Measurements from ENCODE around the gene IRX2.

The IRX2 gene

DNA sequence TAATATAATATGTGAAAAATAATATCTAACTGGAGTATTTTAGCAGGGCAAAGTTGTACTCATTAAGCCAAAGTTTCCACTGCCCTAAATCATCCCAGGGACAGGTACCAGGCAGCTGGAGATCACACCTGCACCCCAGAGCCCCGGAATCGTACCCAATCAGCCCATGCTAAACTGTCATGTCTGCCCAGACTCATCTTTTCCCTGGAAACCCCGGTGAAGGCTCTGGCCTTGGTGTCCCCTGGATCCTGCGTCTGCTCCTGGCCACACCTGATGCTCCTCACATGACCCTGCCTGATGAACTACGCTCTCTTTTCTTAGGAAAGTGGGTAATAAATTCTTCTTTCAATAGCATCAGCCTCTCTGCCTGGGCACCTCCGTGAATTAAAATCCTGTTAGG lies 15.6 kb upstream of the IRX2 start:
- Histone ChIP-seq H3K4me1 (ENCODE audit: low read length) (peaks cover 32% of the 10 kb centered on the region), H3K9me3 (replicated peaks; ENCODE audit: insufficient read depth, low read length) (no peaks in the 10 kb centered on the region), H3K79me2 (ENCODE audit: low read length) (no peaks in the 10 kb centered on the region), H3K9me2 (replicated peaks; ENCODE audit: insufficient read depth, low read length) (no peaks in the 10 kb centered on the region), H3K27ac (ENCODE audit: low read length) (no peak overlapping the region), H3K36me3 (replicated peaks; ENCODE audit: insufficient read depth, low read length) (no peaks in the 10 kb centered on the region), H2AFZ (ENCODE audit: low read length) (no peak overlapping the region), H3K4me3 (ENCODE audit: low read length) (no peak overlapping the region), H3K27me3 (replicated peaks; ENCODE audit: insufficient read depth, low read length) (no peaks in the 10 kb centered on the region), H4K20me1 (ENCODE audit: insufficient read depth, low read length) (no peaks in the 10 kb centered on the region), H3K4me2 (ENCODE audit: low read depth, low read length) (no peak overlapping the region), H3K9ac (ENCODE audit: low read length) (no peak overlapping the region), H3F3A (ENCODE audit: insufficient read depth, low read length) (peaks cover 2% of the 10 kb centered on the region)
- DNase-seq: no peak
- TF ChIP-seq EZH2phosphoT487 (IDR thresholded peaks at IDR 0.05; ENCODE audit: low read length): no peak
- TF ChIP-seq EZH2 (optimal IDR thresholded peaks at IDR 0.05; ENCODE audit: low read depth, low read length): no peak

DNA sequence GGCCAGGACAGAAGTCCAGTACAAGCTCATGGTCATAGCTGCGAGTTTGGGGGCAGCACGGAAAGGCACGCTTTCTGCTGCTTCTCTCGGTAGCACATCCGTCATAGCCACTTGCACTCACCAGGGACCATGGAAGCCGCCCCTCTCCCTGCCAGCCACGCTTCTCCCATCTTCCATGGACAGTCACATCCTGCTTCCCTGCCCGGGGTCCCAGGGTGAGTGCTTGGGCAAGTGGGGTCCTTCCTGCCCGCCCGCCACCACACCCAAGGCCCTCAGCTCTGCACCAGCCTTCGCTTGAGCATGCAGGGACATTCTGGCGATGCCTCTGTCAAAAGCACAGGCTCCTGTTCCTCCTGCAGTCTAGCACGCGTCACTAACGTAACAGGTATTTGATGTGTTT lies 13.1 kb upstream of the IRX2 start:
- no peaks in the 10 kb centered on the region for H3K36me3 ChIP-seq (replicated peaks; ENCODE audit: insufficient read depth, low read length)
- H3K9me2 ChIP-seq (replicated peaks; ENCODE audit: insufficient read depth, low read length): no peaks in the 10 kb centered on the region
- no peaks in the 10 kb centered on the region for H3K79me2 ChIP-seq (ENCODE audit: low read length)
- peaks cover 20% of the 10 kb centered on the region for H3F3A ChIP-seq (ENCODE audit: insufficient read depth, low read length)
- no peak overlapping the region for H3K4me3 ChIP-seq (ENCODE audit: low read length)
- H3K4me1 ChIP-seq (ENCODE audit: low read length): peaks cover 44% of the 10 kb centered on the region
- no peak overlapping the region for H2AFZ ChIP-seq (ENCODE audit: low read length)
- no peak overlapping the region for H3K4me2 ChIP-seq (ENCODE audit: low read depth, low read length)
- no peak for TF ChIP-seq EZH2 (optimal IDR thresholded peaks at IDR 0.05; ENCODE audit: low read depth, low read length)
- TF ChIP-seq EZH2phosphoT487 (IDR thresholded peaks at IDR 0.05; ENCODE audit: low read length): no peak
- TF ChIP-seq, protein P1, sequence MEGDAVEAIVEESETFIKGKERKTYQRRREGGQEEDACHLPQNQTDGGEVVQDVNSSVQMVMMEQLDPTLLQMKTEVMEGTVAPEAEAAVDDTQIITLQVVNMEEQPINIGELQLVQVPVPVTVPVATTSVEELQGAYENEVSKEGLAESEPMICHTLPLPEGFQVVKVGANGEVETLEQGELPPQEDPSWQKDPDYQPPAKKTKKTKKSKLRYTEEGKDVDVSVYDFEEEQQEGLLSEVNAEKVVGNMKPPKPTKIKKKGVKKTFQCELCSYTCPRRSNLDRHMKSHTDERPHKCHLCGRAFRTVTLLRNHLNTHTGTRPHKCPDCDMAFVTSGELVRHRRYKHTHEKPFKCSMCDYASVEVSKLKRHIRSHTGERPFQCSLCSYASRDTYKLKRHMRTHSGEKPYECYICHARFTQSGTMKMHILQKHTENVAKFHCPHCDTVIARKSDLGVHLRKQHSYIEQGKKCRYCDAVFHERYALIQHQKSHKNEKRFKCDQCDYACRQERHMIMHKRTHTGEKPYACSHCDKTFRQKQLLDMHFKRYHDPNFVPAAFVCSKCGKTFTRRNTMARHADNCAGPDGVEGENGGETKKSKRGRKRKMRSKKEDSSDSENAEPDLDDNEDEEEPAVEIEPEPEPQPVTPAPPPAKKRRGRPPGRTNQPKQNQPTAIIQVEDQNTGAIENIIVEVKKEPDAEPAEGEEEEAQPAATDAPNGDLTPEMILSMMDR (IDR thresholded peaks at IDR 0.05; ENCODE audit: low read length): no peak
- no peaks in the 10 kb centered on the region for H3K9me3 ChIP-seq (replicated peaks; ENCODE audit: insufficient read depth, low read length)
- H3K9ac ChIP-seq (ENCODE audit: low read length): no peak overlapping the region
- H3K27me3 ChIP-seq (replicated peaks; ENCODE audit: insufficient read depth, low read length): no peaks in the 10 kb centered on the region
- no peak for DNase-seq
- no peaks in the 10 kb centered on the region for H4K20me1 ChIP-seq (ENCODE audit: insufficient read depth, low read length)
- H3K27ac ChIP-seq (ENCODE audit: low read length): no peak overlapping the region

DNA sequence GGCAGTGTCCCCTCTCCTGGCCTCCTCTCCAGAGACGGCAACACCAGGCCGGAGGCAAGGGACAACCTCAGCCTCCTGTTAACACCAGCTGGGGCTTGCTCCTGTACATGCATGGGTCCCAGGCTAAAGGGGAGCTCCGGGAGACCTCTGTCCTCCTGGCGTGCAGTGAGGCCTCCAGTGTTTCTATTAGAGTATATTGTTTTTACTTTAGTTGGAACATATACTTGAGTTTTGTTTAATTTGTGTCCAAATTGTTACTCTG lies 12.0 kb upstream of the IRX2 start:
- DNase-seq: no peak
- Histone ChIP-seq H3K4me3 (ENCODE audit: low read length) (no peak overlapping the region), H3K27ac (ENCODE audit: low read length) (peak overlapping the region; percentile 95; the same call in 1 of the 2 replicates), H2AFZ (ENCODE audit: low read length) (no peak overlapping the region), H3K9me3 (replicated peaks; ENCODE audit: insufficient read depth, low read length) (0 out of 2 replicates have a peak, but pooled peaks cover 2% of the 10 kb centered on the region), H3K4me2 (ENCODE audit: low read depth, low read length) (no peak overlapping the region), H3K9ac (ENCODE audit: low read length) (no peak overlapping the region), H3K9me2 (replicated peaks; ENCODE audit: insufficient read depth, low read length) (no peaks in the 10 kb centered on the region), H3F3A (ENCODE audit: insufficient read depth, low read length) (peaks cover 20% of the 10 kb centered on the region), H3K27me3 (replicated peaks; ENCODE audit: insufficient read depth, low read length) (no peaks in the 10 kb centered on the region), H3K79me2 (ENCODE audit: low read length) (no peaks in the 10 kb centered on the region), H4K20me1 (ENCODE audit: insufficient read depth, low read length) (no peaks in the 10 kb centered on the region), H3K4me1 (ENCODE audit: low read length) (peaks cover 44% of the 10 kb centered on the region), H3K36me3 (replicated peaks; ENCODE audit: insufficient read depth, low read length) (no peaks in the 10 kb centered on the region)
- TF ChIP-seq, protein P1 (IDR thresholded peaks at IDR 0.05; ENCODE audit: low read length): no peak

DNA sequence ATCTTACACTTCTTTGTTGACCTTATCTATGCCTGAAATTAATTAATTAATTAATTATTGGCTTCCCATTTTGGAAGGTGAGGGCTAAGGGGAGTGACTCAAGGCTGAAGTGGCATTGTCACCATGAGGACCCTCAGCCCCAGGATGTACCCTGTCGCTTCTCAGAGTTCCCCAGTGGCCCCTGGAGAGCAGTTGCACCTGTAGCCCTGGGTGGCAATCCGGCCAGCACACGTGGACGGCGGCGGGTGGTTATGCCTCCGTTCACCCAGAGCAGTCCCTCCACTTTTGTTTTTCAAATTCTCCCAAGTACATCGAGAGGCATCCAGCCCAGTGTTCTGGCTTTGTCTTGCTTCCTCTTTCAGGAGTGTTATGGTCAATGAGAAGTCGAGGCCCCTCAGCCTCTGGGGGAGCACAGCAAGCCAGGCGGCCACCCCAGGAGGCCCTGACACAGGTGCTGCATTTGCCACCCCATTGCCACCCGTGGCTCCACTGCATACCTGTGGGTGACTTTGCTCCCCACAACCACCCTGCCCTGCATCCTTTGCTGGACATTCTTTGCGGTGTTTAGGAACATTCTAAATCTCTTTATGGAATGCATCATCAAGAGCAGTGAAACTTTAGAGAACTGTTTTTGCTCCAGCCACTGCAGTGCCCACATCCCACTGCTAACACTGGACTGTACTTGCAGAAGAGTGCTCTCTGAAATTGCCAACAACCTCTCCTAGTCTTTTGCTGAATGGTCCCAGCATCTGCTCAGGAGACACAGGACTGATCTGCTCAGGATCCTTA lies 11.5 kb upstream of the IRX2 start:
- no peaks in the 10 kb centered on the region for H3K27me3 ChIP-seq (replicated peaks; ENCODE audit: insufficient read depth, low read length)
- peak overlapping the region; percentile 88; the same call in 1 of the 2 replicates for H3K4me2 ChIP-seq (ENCODE audit: low read depth, low read length)
- no peak for DNase-seq
- H3F3A ChIP-seq (ENCODE audit: insufficient read depth, low read length): peaks cover 20% of the 10 kb centered on the region
- H3K36me3 ChIP-seq (replicated peaks; ENCODE audit: insufficient read depth, low read length): no peaks in the 10 kb centered on the region
- no peaks in the 10 kb centered on the region for H4K20me1 ChIP-seq (ENCODE audit: insufficient read depth, low read length)
- no peak for TF ChIP-seq EZH2phosphoT487 (IDR thresholded peaks at IDR 0.05; ENCODE audit: low read length)
- TF ChIP-seq, protein P1 (IDR thresholded peaks at IDR 0.05; ENCODE audit: low read length): no peak
- TF ChIP-seq EZH2 (optimal IDR thresholded peaks at IDR 0.05; ENCODE audit: low read depth, low read length): no peak
- no peaks in the 10 kb centered on the region for H3K79me2 ChIP-seq (ENCODE audit: low read length)
- peak overlapping the region; percentile 95; the same call in 1 of the 2 replicates for H3K27ac ChIP-seq (ENCODE audit: low read length)
- H3K4me3 ChIP-seq (ENCODE audit: low read length): no peak overlapping the region
- no peak overlapping the region for H2AFZ ChIP-seq (ENCODE audit: low read length)
- H3K9me2 ChIP-seq (replicated peaks; ENCODE audit: insufficient read depth, low read length): no peaks in the 10 kb centered on the region
- peak overlapping the region; percentile 7; the same call in 1 of the 2 replicates for H3K9ac ChIP-seq (ENCODE audit: low read length)
- peaks cover 44% of the 10 kb centered on the region for H3K4me1 ChIP-seq (ENCODE audit: low read length)
- H3K9me3 ChIP-seq (replicated peaks; ENCODE audit: insufficient read depth, low read length): 0 out of 2 replicates have a peak, but pooled peaks cover 2% of the 10 kb centered on the region
